Neural progenitor cell (in vitro differentiated cells): ENCODE data around the gene SARDH. TPM values are rescaled to one million over a fixed set of nuclear protein-coding genes. Genes with fewer than 3 reads are reported as not detected.

Experiments
- DNase-seq: peaks from one replicate; pipeline ENCODE4 v3.0.0-alpha.2; 2016; ENCODE audit warnings: low spot score
- H2AFZ ChIP-seq: fragments of 200-600 bp; sonication (generic); replicated peaks from 2 replicates; pipeline ENCODE4 v1.6.1; 2016; ENCODE audit warnings: antibody characterized with exemption
- H3F3A ChIP-seq: fragments of 200-600 bp; sonication (generic); 2 replicates; pipeline ENCODE4 v1.6.1; 2016; ENCODE audit warnings: antibody characterized with exemption, low read depth
- H3K27ac ChIP-seq: fragments of 200-600 bp; sonication (generic); 2 replicates; pipeline ENCODE4 v1.5.1; 2016; ENCODE audit warnings: mild to moderate bottlenecking
- H3K27me3 ChIP-seq: fragments of 200-600 bp; sonication (generic); 2 replicates; pipeline ENCODE4 v1.6.1; 2016; ENCODE audit warnings: mild to moderate bottlenecking, moderate library complexity
- H3K36me3 ChIP-seq: fragments of 200-600 bp; sonication (generic); 2 replicates; pipeline ENCODE4 v1.5.1; 2016
- H3K4me1 ChIP-seq: fragments of 200-600 bp; sonication (generic); 2 replicates; pipeline ENCODE4 v1.6.1; 2016; ENCODE audit warnings: mixed run types
- H3K4me2 ChIP-seq: fragments of 200-600 bp; sonication (generic); 2 replicates; pipeline ENCODE4 v1.6.1; 2016
- H3K4me3 ChIP-seq: fragments of 200-600 bp; sonication (generic); 2 replicates; pipeline ENCODE4 v1.5.1; 2016
- H3K79me2 ChIP-seq: fragments of 200-600 bp; sonication (generic); 2 replicates; pipeline ENCODE4 v1.6.1; 2016; ENCODE audit warnings: low read depth
- H3K9ac ChIP-seq: fragments of 200-600 bp; sonication (generic); 2 replicates; pipeline ENCODE4 v1.6.1; 2016
- H3K9me3 ChIP-seq: fragments of 200-600 bp; sonication (generic); 2 replicates; pipeline ENCODE4 v1.5.1; 2016; ENCODE audit warnings: low read depth
- H4K20me1 ChIP-seq: fragments of 200-600 bp; sonication (generic); 2 replicates; pipeline ENCODE4 v1.6.1; 2016; ENCODE audit warnings: low read depth
- H3K27ac Mint-ChIP-seq: 3 replicates; pipeline ENCODE4 v1.8.0; 2021; ENCODE audit warnings: mixed read lengths
- H3K27me3 Mint-ChIP-seq: 2 replicates; pipeline ENCODE4 v1.8.0; 2022; ENCODE audit warnings: low read depth, mild to moderate bottlenecking, inconsistent platforms, moderate library complexity, mixed read lengths; ENCODE audit not compliant: insufficient read depth
- H3K36me3 Mint-ChIP-seq: 3 replicates; pipeline ENCODE4 v1.8.0; 2021; ENCODE audit warnings: mixed read lengths
- H3K4me1 Mint-ChIP-seq: 3 replicates; pipeline ENCODE4 v1.8.0; 2021; ENCODE audit warnings: mixed read lengths
- H3K4me3 Mint-ChIP-seq: 3 replicates; pipeline ENCODE4 v1.8.0; 2021; ENCODE audit warnings: mild to moderate bottlenecking, moderate library complexity, mixed read lengths
- H3K9me3 Mint-ChIP-seq: 3 replicates; pipeline ENCODE4 v1.8.0; 2020; ENCODE audit warnings: mixed read lengths
- CTCF ChIP-seq: fragments of 200-600 bp; sonication (generic); IDR thresholded peaks from 2 replicates; pipeline ENCODE4 v1.5.1; 2017; ENCODE audit warnings: antibody characterized with exemption, mild to moderate bottlenecking
- EZH2 ChIP-seq: fragments of 200-600 bp; sonication (generic); IDR thresholded peaks from 2 replicates; pipeline ENCODE4 v1.6.1; 2017; ENCODE audit warnings: antibody characterized with exemption, mild to moderate bottlenecking, moderate library complexity
- EZH2phosphoT487 ChIP-seq: fragments of 200-600 bp; sonication (generic); IDR thresholded peaks from 2 replicates; pipeline ENCODE4 v1.6.1; 2017; ENCODE audit warnings: antibody characterized with exemption
- total RNA-seq: library from RNA; depleted of rRNA; stranded (reverse); fragments of >200 nt; gene quantifications from 2 replicates; pipeline ENCODE4 v1.2.3, GENCODE V29; 2015; ENCODE audit warnings: low replicate concordance

The SARDH gene
- total RNA-seq, 1 donor from 2014 or later = 3.9 TPM

DNA sequence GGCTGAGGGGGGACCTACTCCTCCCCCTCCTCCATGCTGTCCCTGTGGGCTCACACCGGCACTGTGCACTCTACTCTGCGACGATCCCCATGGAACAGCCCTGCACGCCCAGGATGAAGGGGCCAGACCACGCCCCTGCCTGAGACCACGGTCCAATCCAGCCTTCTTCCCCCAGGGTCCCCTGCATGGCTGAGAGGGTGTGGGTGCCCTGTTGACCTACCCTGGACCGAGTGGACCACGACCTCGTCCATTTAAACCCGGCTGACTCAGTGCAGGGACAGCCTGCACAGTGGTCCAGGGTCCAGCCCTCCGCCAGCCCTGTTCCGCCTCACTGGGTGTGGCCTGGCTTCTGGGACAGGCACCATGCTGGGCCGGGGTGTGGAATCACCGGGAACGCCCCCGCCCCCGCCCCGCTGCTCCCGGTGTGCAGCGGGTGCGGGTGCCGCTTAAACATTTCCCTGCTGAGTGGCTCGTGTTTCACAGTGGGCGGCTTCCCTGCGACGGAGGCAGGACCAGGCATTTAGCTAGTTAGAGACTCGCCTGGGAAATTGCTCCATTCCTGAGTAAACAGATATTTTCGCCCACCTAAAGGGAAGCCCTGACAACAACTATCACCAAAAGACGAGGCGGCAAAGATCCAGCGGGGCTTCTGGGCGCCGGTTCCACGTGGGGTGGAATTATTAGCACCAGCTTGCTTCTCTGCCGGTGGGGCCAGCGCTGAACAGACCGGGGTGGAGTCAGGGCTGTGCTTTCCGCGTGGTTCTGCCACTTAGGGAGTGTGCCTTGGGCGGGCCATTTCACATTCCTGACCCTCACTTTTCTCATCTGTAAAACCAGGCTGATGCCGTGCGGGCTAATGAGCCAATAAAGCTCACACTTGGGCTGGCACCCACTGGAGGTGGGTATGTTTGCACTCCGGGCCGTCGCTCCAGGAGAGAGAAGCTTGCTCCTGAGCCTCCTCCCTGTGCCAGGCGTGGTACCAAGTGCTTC is 79.4 kb downstream of the SARDH start:
- H3K79me2 ChIP-seq = no peaks in the 10 kb centered on the region
- H2AFZ ChIP-seq = peak overlapping the region; percentile 35
- no peaks in the 10 kb centered on the region for H3K9me3 Mint-ChIP-seq
- peaks cover 8% of the 10 kb centered on the region for H3F3A ChIP-seq
- H3K27ac ChIP-seq = no peak overlapping the region
- no peaks in the 10 kb centered on the region for H3K36me3 Mint-ChIP-seq
- H3K27ac Mint-ChIP-seq = peak overlapping the region; percentile 33
- TF ChIP-seq EZH2 = no peak
- TF ChIP-seq CTCF = no peak
- TF ChIP-seq EZH2phosphoT487 = no peak
- H3K27me3 Mint-ChIP-seq = peaks cover 29% of the 10 kb centered on the region
- H3K27me3 ChIP-seq = peaks cover 64% of the 10 kb centered on the region
- peak overlapping the region; percentile 30 for H3K4me3 ChIP-seq
- peaks cover 17% of the 10 kb centered on the region for H3K4me1 ChIP-seq
- H4K20me1 ChIP-seq = no peaks in the 10 kb centered on the region
- peak; percentile 67 for DNase-seq
- peaks cover 23% of the 10 kb centered on the region for H3K4me1 Mint-ChIP-seq
- H3K9ac ChIP-seq = no peak overlapping the region
- no peaks in the 10 kb centered on the region for H3K36me3 ChIP-seq
- H3K4me3 Mint-ChIP-seq = no peak overlapping the region
- H3K9me3 ChIP-seq = no peaks in the 10 kb centered on the region
- peak overlapping the region; percentile 77 for H3K4me2 ChIP-seq

DNA sequence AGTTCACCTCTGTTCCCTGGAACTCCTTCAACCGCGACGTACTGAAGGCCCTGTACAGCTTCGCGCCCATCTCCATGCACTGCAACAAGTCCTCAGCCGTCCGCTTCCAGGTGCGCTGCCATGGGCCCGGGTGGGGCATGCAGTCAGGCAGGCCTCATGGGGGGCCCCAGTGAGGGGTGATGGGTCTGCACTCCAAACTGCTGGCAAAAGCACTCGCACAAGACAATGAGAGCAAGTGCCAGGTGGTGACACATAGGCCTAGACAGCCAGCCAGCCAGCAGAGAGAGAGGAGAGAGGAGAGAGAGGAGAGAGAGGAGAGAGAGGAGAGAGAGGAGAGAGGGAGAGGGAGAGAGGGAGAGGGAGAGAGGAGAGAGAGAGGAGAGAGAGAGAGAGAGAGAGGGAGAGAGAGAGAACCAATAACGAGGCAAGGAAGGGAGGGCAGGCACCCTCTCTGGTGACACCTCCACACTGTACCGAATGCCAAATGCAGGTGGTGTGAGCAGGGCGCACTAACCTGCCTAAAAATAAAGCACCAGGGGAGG is 81.0 kb downstream of the SARDH start:
- TF ChIP-seq EZH2phosphoT487 = no peak
- H4K20me1 ChIP-seq = no peaks in the 10 kb centered on the region
- no peaks in the 10 kb centered on the region for H3K9me3 ChIP-seq
- H3K36me3 ChIP-seq = no peaks in the 10 kb centered on the region
- H3K79me2 ChIP-seq = no peaks in the 10 kb centered on the region
- no peak for DNase-seq
- no peak overlapping the region for H3K27ac ChIP-seq
- Mint-ChIP-seq H3K4me3 (no peak overlapping the region), H3K27ac (no peak overlapping the region), H3K27me3 (peaks cover 31% of the 10 kb centered on the region), H3K36me3 (no peaks in the 10 kb centered on the region), H3K4me1 (peaks cover 23% of the 10 kb centered on the region), H3K9me3 (no peaks in the 10 kb centered on the region)
- H3K9ac ChIP-seq = no peak overlapping the region
- H3K4me1 ChIP-seq = peaks cover 17% of the 10 kb centered on the region
- H3K27me3 ChIP-seq = peaks cover 64% of the 10 kb centered on the region
- no peak overlapping the region for H3K4me2 ChIP-seq
- no peak overlapping the region for H3K4me3 ChIP-seq
- H3F3A ChIP-seq = peaks cover 8% of the 10 kb centered on the region
- H2AFZ ChIP-seq = no peak overlapping the region

- Histone ChIP-seq H2AFZ (no peak overlapping the region), H3K9me3 (no peaks in the 10 kb centered on the region), H3K36me3 (no peaks in the 10 kb centered on the region), H3K4me2 (no peak overlapping the region), H3K9ac (no peak overlapping the region), H3K4me3 (no peak overlapping the region), H3K79me2 (no peaks in the 10 kb centered on the region), H3F3A (peaks cover 8% of the 10 kb centered on the region), H3K4me1 (peaks cover 17% of the 10 kb centered on the region), H3K27me3 (peaks cover 64% of the 10 kb centered on the region), H4K20me1 (no peaks in the 10 kb centered on the region), H3K27ac (no peak overlapping the region)
- Mint-ChIP-seq H3K27ac (no peak overlapping the region), H3K4me1 (peaks cover 23% of the 10 kb centered on the region), H3K27me3 (peaks cover 29% of the 10 kb centered on the region), H3K36me3 (no peaks in the 10 kb centered on the region), H3K9me3 (no peaks in the 10 kb centered on the region), H3K4me3 (peak overlapping the region; percentile 41)
- TF ChIP-seq EZH2 = no peak
- TF ChIP-seq EZH2phosphoT487 = no peak
- TF ChIP-seq CTCF = no peak
- no peak for DNase-seq
These were observed 81.7 kb downstream of the SARDH start for GRCh38 chr9:133656211-133657119.
